ENCODE measurements around the gene STT3B.
A peak's percentile ranks its signal among the peaks of the same experiment; 100 is the strongest.

Gene STT3B

DNA sequence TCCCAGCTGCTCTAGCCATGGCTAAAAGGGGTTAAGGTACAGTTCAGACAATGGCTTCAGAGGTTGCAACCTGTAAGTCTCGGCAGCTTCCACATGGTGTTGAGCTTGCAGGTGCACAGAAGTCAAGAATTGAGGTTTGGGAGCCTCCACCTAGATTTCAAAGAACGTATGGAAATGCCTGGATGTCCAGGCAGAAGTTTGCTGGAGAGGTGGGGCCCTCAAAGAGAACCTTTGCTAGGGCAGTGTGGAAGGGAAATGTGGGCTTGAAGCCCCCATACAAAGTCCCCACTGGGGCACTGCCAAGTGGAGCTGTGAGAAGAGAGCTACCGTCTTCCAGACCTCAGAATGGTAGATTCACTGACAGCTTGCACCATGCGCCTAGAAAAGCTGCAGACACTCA is 73.7 kb downstream of the STT3B start:
- DNase-seq = no peak

DNA sequence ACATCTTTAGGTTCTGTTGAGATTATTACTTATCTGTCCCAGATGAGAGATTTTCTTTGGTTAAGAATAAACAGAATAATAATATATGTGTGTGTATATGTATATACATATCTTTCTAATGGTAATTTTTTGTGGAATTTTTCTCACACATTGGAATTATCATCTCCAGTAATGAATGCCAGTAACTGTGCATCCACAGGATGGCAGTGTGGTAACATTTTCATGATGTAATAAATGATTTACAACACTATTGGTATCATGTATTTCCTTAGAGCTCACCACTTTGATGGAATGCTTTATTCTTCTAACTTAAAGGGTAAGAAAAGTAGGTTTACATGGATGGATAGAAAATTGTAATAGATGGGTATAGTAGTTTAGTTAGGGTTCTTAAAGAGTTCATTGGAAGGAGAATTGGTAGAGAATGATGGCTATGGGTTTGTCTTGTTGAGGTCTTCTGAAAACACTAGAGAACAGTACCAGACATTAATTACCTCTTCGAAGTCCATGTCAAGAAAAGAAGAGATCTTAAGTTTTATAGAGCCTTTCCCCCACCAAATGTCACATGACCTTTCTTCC is 78.1 kb downstream of the STT3B start:
- peak in 1 of 2 donors; percentile 18 for DNase-seq

DNA sequence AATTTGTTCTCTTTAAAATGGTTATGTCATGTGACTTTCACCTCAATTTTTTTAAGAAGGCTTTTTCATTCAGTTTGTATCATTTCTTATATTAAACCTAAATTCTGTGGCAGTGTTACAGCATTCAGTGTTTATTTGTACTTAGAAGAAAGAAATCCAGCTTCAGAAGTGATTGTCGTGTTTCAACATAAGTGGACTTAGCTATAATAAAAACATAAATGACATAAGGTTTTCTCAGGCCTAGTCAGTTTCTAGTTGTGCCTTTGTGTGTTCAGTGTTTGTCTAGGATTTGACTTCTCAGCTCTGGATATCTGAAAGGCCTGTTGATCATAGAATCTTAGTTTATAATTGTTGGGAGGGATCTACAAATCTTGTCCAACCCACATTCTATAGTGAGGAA is 80.5 kb downstream of the STT3B start:
- DNase-seq = no peak

DNA sequence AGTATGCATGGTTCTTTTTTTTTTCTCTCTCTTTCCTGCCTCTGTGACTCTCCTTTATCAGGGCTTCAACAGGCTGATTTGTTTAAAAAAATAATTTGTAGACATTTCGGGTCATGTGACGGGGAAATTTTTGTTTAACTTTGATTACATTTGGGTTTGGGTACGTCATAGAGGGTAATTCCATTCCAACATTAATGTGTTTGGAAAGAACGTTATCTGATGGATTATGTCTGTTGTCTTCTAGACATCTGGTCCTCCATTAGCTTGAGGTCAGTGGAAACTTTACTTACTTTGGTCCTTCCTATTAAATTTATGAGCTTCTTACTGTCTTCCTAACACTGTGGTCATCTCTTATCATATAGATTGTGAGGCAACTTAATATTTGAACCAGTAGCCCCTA is 80.9 kb downstream of the STT3B start:
- DNase-seq = no peak

DNA sequence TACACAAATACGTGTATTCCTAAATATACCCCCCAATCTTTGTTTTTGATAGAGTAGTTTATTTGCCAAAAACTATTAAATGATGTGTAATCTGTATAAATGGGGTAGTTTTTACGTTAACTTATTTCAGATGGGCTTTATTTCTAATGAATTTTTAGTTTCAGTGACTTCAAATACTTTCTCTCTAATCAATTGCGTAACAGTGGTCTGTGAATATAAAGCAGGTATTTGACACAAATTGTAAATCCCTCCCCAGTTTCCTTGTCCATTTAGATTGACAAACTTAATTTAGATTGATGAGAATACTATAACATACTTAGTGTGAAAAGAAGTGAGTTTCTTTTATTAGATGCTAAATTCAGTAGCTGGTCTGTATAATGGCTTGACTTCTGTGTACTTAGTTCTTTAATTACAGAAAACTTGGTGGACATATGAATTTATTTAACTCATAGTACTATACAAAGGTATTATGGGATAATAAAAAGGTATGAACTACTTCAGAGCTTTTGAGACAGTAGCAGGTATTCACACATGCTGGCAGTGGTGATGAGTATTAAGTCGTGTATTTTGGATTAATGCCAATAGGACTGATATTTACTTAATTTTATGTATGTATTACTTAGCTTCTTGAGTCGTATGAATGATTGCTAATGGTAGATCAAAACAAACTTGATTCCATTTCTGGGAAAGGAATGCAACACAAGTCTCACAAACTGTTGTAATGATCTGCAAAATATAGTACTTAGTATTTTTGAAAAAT is 81.6 kb downstream of the STT3B start:
- no peak for DNase-seq

DNA sequence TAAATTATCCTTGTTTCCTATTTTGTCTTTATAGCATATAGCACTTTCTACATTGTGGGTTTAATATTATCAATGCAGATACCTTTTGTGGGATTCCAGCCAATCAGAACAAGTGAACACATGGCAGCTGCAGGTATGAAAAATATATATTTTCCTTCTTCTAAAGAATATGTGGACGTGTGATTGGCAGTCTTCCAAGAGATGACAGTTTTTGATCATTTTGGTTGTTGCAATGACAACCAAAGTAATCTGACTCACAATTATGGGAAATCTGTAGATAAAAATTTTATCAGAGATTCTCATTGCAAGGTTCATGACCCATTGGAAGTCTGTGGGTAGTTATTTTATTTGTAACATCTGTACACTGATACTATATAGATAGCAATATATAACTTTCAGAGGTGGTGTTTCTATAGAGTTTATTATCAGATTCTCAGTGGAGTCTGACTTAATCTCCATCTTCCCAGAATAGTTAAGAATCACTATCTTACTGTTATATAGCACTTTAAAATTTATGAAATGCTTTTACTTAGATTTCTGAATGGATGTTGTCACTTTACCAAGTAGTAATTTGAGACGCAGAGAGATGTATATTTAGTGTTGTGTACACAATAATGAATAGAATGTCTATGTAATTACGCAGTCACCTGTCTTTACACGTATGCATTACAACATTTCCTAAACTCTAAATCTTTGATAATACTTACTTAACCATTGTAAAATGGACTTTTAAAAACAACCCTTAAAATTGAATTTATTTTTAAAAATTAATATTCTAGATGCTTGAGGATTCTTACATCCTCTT is 82.5 kb downstream of the STT3B start:
- DNase-seq = no peak

DNA sequence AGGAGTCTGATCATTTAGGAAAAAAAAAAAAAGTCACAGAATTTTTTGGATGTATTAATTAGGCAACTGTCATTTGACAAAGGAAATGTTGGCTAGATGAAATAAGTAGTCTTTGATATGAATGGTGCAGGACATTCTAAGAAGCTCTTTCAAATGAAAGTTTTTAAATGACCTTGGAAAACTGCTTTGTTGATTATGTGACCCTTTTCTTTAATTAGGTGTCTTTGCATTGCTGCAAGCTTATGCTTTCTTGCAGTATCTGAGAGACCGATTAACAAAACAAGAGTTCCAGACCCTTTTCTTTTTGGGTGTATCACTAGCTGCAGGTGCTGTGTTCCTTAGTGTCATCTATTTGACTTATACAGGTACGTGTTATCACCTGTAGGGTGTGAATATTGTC is 84.0 kb downstream of the STT3B start:
- no peak for DNase-seq

DNA sequence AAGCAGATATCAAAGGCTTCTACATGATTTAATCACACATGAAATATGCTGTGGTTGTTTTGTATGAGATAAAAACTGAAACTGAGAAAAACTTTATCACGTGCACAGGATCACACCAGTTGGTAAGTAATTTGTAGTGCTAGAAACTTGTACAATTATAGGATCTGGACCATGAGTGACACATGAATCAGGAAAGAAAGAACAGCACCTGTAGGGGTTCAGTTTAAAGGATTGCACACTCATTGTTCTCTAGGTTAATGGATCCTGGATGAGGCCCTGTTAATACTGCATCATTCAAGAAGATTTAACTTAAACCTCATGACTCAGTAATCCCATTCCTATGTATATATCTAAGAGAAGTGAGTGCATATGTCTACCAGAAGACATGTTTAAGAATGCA is 87.9 kb downstream of the STT3B start:
- DNase-seq = no peak

DNA sequence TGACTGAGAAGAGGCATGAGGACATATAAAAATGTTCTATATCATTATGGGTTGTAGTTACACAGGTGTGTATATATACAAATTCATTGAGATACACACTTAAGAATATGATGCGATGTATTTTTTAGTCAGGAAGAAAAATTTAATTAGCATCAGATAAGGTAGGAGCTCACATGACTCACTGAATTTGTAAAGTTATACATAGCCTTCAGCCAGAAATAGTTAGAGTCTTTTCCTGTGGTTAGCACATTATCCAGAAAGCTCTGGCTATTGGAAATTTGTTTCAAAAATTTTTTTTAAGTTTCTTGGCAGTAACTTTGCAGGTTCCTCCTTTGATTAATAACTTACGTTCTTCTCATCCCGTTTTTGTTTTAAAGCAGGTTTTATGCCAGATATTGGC is 88.6 kb downstream of the STT3B start:
- DNase-seq = no peak

DNA sequence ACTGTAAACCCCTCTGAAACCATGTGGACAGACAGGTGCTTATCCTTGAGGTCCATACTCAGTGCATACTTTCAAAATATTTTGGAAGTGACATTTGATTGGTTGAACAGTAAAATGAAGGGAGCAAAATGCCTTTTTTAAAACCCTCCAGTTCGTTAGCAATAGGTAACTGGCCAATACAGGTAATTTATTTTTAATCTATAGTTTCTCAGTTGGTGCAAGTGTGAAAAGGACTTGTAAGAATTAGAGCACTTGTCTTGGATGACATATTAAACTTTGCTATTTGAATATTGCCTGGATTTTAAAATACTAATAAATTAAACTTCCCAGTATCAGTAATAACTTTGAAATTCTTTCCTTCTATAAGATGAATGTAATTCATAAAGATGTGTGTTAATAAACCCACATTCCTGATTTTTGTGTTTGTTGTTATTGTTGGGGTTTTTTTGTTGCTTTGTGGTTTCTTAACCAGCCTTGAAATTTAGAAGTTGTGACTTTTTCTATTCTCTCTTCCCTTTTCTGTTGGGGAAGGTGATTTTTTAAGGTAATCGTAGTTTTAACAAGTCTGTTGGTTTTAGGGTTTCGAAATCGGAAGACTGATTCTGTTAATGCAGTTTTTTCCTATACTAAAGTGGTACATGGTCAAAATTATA is 90.0 kb downstream of the STT3B start:
- no peak for DNase-seq

DNA sequence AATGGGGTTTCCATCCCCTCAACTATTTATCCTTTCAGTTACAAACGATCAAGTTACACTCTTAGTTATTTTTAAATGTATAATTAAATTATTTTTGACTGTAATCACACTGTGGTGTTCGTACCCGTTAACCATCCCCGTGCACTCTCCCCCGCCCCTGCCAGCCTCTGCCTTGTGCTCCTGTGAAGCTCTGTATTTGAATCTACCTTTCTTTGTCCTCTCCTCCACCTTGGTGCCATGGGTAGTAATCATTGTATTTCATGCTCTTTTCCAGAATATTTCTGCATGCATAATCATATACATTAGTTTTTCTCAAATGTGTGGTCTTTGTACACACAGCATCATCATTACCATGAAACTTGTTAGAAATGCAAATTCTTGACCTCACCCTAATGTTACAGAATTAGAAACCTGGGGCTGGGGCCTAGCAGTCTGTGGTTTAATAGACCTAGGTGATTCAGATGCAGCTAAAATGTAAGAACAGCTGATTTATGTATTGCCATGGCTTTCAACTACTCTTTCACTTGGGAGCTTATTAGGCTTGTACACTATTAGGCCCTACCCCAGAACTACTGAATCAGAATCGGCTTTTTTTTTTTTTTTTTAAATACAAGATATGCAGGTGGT is 91.5 kb downstream of the STT3B start:
- no peak for DNase-seq

DNA sequence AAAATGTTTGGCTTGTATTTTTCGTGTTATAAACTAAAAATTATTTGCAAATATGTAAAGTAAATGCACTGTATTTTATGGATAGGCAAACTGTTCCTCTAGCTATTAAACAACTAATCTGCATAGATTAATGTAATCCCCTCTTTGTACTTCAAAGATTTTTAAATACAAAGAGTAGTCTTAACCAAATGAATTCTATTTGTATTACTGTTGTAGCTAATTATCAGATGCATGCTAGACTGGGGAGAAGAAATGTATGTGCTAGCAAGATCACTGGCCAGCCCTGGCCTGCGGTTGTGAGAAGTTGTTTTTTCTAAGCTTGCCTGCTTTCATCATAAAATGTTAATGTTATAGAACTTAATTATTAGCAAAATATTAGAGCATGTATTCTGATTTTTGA is 92.6 kb downstream of the STT3B start:
- DNase-seq = no peak

DNA sequence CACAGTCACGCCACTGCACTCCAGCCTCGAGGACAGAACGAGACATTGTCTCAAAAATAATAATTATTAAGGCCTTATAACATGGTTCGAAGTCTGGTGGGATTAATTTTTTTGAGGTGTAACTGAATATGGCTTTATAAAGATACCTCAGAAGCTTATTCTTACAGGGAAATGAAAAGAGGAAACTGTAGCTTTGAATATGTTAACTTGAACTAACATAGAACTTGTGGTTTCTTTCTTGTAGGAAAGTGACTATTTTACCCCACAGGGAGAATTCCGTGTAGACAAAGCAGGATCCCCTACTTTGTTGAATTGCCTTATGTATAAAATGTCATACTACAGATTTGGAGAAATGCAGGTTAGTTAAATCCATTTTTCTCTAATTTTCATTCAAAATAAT is 96.3 kb downstream of the STT3B start:
- no peak for DNase-seq

DNA sequence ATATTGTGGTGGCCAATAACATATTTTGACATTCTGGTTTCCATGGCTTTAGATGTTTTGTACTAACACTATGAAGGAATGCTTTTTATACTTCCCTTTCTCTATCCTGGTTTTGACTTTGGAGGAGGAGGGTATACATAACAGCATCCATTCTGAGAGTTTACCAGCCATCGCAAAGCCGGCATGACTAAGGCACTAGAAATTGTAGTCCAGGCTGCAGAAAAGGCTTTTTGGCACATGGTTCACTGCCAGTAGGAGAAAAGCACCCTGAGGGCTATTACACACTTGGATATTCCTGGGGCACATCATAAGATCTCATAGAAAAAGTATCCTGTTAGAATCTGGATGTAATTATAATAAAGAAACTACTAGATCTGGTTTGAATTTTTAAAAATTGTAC is 101.8 kb downstream of the STT3B start:
- DNase-seq = no peak

DNA sequence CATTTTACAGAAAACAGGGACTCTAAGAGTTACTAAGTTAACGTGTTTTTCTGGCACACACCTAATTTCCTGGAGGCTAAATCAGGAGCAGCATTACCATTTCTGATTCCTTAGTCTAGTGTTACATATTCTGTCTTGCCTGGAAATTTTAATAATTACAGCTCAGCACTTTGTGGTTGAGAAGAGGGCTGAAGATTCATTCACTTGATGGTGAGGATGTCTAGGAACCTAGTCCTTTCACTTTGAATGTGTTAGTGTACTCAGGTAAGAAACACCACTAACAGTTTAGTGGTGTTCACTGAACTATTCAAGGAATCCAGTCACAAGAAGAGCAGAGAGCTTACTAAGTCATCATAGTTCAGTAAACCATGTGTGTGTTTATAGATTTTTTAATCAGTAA is 102.8 kb downstream of the STT3B start:
- DNase-seq = peak in 1 of 2 donors; percentile 13

DNA sequence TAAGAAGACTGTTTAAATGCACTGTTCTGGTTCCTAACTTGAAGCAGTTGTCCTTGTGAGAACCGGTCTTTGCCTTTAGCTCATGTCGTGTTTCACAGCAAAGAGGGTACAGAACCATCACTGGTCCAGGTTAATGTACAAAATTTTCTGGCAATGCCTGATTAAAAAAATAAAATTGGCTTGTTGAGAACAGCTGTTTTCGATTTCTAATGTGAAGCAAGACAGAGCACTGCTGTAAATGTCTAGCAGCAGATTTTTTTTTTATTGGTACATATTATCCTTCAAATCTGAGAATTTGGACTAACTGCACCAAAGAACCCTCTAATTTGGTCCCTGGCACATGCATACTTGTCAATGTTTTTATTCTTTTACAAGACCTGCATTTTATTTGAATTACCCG is 103.3 kb downstream of the STT3B start:
- DNase-seq = no peak

DNA sequence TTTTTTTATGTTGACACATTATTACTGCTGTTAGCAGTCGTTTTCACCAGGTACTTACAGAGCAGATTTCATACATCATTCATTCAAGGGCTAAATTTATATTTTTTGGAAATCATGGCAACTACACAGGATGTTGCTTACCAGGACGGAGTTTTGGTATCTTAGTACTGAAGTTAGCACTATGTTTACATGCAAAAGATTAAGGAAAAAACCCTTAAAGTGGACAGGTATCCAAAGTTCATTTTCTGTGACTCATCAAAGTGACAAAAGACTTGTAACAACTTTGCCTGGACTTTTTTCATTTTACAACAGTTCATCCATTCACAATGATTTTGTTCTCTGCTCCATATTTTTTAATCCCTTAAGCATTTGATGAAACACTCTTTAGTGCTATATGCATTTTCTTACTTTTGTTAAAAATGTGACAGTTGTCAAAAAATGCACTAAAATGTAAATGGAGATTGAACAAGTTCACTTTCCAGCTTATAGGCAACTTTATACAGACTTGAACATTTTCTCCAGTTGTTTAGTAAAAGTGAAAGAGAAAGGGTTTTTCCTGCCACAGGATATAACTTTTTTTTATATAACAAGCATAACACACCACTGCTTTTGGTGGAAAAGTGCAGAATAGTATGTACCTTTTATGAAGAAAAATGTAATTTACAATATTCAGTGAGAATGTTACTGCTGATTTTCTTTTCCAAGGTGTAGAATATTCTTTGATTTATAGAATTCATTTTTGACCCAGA is 104.1 kb downstream of the STT3B start:
- peak in 1 of 2 donors; percentile 42 for DNase-seq

DNA sequence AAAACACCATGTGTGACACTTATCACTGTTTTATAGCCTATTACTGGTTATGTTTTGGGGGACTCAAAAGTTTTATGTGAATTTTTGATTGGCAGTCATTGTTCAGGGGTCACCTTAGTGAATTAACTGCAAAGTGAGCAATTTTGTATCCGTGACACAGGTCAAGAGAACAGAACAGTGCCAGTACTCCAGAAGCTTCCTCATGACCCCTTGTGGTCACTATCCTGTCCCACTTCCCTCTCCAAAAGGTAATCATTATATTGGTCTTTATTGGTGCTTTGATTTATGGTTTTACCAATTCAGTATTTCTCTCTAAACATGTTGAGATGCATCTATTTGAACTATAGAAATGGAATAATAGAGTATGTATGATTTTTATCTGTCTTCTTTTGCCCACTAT is 107.1 kb downstream of the STT3B start:
- DNase-seq = no peak

DNA sequence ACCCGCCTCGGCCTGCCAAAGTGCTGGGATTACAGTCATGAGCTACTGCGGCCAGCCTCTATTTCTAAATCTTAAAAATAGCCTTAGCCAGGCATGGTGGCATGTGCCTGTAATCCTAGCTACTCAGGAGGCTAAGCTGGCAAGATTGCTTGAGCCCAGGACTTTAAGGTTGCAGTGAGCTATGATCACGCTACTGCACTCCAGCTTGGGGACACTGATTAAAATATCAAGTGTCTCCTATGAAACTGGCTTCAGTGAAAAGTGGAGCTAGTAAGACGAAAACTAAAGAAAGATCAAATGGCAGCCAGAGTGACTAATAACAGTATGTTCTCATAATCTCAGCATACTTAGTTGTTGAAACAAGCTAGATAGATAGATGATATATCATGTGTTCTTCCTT is 112.5 kb downstream of the STT3B start:
- no peak for DNase-seq

DNA sequence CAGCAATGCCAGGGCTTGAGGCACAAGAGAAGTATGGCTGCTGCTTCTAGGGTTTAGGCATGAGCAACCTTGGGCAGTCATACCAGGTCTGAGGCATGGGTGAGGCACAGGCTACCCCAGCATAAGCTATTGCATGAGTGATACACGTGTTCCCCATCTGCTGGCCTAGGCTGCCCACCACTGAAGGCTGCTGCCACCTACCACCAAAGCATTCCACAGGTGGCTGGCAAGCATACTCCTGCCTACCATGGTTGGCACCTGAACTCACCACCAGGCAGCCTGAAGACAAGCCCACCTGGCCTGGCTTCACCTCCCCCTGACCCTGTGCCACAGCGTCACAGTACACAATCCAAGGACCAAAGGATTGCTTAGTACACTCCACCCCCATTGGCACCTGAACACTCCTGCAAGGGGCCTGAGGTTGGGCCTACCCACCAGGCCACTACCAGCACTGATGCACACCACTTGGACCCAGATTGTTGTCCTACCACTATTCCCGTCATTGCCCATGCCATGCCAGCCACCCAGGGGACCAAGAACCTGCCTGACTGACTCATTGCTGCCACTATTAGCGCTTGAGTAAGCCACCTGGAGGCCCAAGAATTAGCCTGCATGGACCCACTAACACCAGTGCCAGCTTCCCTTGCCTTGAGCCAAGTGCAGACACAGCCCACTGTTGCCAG is 115.7 kb downstream of the STT3B start:
- DNase-seq = no peak

DNA sequence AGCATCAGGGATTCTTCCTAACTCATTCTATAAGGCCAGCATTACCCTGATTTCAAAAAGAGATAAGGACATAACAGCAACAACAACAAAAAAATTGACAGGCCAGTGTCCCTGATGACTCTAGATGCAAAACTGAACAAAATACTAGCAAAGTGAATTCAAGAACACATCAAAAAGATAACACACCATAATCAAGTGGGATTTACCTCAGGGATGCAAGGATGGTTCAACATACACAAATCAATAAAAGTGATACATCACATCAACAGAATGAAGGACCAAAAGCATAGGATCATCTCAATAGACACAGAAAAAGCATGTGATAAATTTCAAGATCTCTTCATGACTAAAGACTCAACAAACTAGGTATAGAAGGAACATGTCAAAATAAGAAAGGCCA is 119.6 kb downstream of the STT3B start:
- DNase-seq = no peak

DNA sequence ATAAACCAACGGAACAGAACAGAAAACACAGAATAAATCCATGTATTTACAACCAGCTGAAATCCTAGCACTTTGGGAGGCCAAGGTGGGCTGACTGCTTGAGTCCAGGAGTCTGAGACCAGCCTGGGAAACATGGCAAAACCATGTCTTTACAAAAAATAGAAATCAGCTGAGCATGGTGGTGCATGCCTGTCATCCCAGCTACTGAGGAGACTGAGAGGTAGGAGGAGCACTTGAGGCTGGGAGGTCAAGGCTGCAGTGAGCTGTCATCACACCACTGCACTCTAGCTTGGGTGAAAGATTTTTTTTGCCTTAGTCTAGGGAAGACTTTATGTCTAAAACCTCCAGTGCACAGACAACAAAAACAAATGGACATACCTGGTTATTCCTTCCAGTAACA is 120.7 kb downstream of the STT3B start:
- no peak for DNase-seq
